SK-N-SH treated with all-trans-retinoic acid at 6 μM for 48 hours (cell line): Measurements from ENCODE around the gene B3GNT3.

ENCODE experiments used
- ATAC-seq: fragments of 200-7000 bp; cut with Tn5 transposase; 3 replicates; pipeline ENCODE4 v1.9.1; 2020; ENCODE audit warnings: mild to moderate bottlenecking, moderate library complexity
- ARNTL ChIP-seq: fragments of 450-650 bp; formaldehyde crosslinking; IDR thresholded peaks from 2 replicates; pipeline ENCODE4 v1.5.0; 2020; ENCODE audit warnings: low read depth, mild to moderate bottlenecking, moderate library complexity, borderline replicate concordance
- BACH2 ChIP-seq: fragments of 250-450 bp; sonication (Bioruptor Pico); IDR thresholded peaks from 2 replicates; pipeline ENCODE4 v1.9.0; 2021; ENCODE audit warnings: mild to moderate bottlenecking, borderline replicate concordance
- CSDC2 ChIP-seq: fragments of 250-450 bp; sonication (Bioruptor Pico); IDR thresholded peaks from 2 replicates; pipeline ENCODE4 v1.5.0; 2020; ENCODE audit warnings: mild to moderate bottlenecking, moderate library complexity
- ESRRG ChIP-seq: fragments of 250-450 bp; sonication (Bioruptor Pico); IDR thresholded peaks from 2 replicates; pipeline ENCODE4 v1.6.1; 2021; ENCODE audit warnings: mild to moderate bottlenecking
- ISL1 ChIP-seq: fragments of 250-450 bp; sonication (Bioruptor Pico); IDR thresholded peaks from 2 replicates; pipeline ENCODE4 v2.1.2; 2022; ENCODE audit warnings: mild to moderate bottlenecking, moderate library complexity
- OSR1 ChIP-seq: fragments of 250-450 bp; sonication (Bioruptor Pico); IDR thresholded peaks from 2 replicates; pipeline ENCODE4 v1.8.0; 2022; ENCODE audit warnings: moderate library complexity, mild to moderate bottlenecking, inconsistent platforms
- PPARA ChIP-seq: fragments of 250-450 bp; sonication (Bioruptor Pico); IDR thresholded peaks from 2 replicates; pipeline ENCODE4 v1.5.0; 2020; ENCODE audit warnings: mild to moderate bottlenecking, borderline replicate concordance
- SNAI2 ChIP-seq: fragments of 250-450 bp; sonication (Bioruptor Pico); IDR thresholded peaks from 2 replicates; pipeline ENCODE4 v1.5.0; 2020; ENCODE audit warnings: mild to moderate bottlenecking, moderate library complexity
- TCF4 ChIP-seq: fragments of 250-450 bp; sonication (Bioruptor Pico); IDR thresholded peaks from 2 replicates; pipeline ENCODE4 v1.8.0; 2021; ENCODE audit warnings: mild to moderate bottlenecking, moderate library complexity, borderline replicate concordance
- TOX ChIP-seq: fragments of 250-450 bp; sonication (Bioruptor Pico); IDR thresholded peaks from 2 replicates; pipeline ENCODE4 v1.8.0; 2021; ENCODE audit warnings: mild to moderate bottlenecking, moderate library complexity, borderline replicate concordance
- ZC3H10 ChIP-seq: fragments of 250-450 bp; sonication (Bioruptor Pico); IDR thresholded peaks from 2 replicates; pipeline ENCODE4 v1.5.1; 2021; ENCODE audit warnings: mild to moderate bottlenecking, moderate library complexity
- ZFP3 ChIP-seq: fragments of 250-450 bp; sonication (Bioruptor Pico); IDR thresholded peaks from 2 replicates; pipeline ENCODE4 v1.5.0; 2020; ENCODE audit warnings: mild to moderate bottlenecking, moderate library complexity
- ZFP30 ChIP-seq: fragments of 450-650 bp; formaldehyde crosslinking; IDR thresholded peaks from 2 replicates; pipeline ENCODE4 v1.5.0; 2022; ENCODE audit warnings: mild to moderate bottlenecking, moderate library complexity
- ZNF565 ChIP-seq: fragments of 450-650 bp; formaldehyde crosslinking; conservative IDR thresholded peaks from 2 replicates; pipeline ENCODE4 v1.5.0; 2020; ENCODE audit warnings: low read depth, mild to moderate bottlenecking, moderate library complexity
- ZNF70 ChIP-seq: fragments of 450-650 bp; formaldehyde crosslinking; IDR thresholded peaks from 2 replicates; pipeline ENCODE4 v1.5.0; 2020; ENCODE audit warnings: mild to moderate bottlenecking, moderate library complexity
- ZNF8 ChIP-seq: fragments of 450-650 bp; formaldehyde crosslinking; IDR thresholded peaks from 2 replicates; pipeline ENCODE4 v1.5.0; 2020; ENCODE audit warnings: mild to moderate bottlenecking, moderate library complexity
- TF ChIP-seq, protein P1 (sequence below): fragments of 250-450 bp; sonication (Bioruptor Pico); IDR thresholded peaks from 2 replicates; pipeline ENCODE4 v1.5.0; 2020; ENCODE audit warnings: mild to moderate bottlenecking, moderate library complexity
- TF ChIP-seq, protein P2 (sequence below): fragments of 250-450 bp; sonication (Bioruptor Pico); IDR thresholded peaks from 2 replicates; pipeline ENCODE4 v1.5.1; 2020; ENCODE audit warnings: low read depth, mild to moderate bottlenecking, moderate library complexity
- TF ChIP-seq, protein P3 (sequence below): fragments of 250-450 bp; sonication (Bioruptor Pico); IDR thresholded peaks from 2 replicates; pipeline ENCODE4 v1.5.1; 2021; ENCODE audit warnings: mild to moderate bottlenecking, moderate library complexity

B3GNT3 gene

DNA sequence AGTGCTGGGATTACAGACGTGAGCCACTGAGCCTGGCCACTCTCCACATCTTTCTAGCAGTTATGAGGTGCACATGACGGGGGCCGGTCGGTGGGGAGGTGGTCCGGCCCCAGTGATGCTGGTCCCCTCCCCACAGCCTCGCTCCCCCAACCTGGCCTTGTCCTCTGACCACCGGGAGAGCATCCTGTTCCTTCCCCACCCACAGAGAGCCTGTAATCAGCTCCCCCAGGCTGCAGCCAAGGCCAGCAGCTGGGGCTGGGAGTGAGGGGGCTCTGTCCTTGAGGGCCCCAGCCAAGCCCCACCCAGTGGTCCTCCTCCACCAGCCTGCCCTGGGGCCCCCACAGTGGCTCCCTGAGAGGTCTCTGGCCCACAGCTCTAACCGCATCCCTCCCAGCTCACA lies 29.4 kb downstream of the B3GNT3 start:
- TF ChIP-seq, protein P1, sequence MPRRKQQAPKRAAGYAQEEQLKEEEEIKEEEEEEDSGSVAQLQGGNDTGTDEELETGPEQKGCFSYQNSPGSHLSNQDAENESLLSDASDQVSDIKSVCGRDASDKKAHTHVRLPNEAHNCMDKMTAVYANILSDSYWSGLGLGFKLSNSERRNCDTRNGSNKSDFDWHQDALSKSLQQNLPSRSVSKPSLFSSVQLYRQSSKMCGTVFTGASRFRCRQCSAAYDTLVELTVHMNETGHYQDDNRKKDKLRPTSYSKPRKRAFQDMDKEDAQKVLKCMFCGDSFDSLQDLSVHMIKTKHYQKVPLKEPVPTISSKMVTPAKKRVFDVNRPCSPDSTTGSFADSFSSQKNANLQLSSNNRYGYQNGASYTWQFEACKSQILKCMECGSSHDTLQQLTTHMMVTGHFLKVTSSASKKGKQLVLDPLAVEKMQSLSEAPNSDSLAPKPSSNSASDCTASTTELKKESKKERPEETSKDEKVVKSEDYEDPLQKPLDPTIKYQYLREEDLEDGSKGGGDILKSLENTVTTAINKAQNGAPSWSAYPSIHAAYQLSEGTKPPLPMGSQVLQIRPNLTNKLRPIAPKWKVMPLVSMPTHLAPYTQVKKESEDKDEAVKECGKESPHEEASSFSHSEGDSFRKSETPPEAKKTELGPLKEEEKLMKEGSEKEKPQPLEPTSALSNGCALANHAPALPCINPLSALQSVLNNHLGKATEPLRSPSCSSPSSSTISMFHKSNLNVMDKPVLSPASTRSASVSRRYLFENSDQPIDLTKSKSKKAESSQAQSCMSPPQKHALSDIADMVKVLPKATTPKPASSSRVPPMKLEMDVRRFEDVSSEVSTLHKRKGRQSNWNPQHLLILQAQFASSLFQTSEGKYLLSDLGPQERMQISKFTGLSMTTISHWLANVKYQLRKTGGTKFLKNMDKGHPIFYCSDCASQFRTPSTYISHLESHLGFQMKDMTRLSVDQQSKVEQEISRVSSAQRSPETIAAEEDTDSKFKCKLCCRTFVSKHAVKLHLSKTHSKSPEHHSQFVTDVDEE (CRISPR knock-in tag): no peak
- TF ChIP-seq OSR1 (CRISPR knock-in tag) (no peak), ARNTL (CRISPR knock-in tag) (no peak), ESRRG (CRISPR knock-in tag) (no peak)

DNA sequence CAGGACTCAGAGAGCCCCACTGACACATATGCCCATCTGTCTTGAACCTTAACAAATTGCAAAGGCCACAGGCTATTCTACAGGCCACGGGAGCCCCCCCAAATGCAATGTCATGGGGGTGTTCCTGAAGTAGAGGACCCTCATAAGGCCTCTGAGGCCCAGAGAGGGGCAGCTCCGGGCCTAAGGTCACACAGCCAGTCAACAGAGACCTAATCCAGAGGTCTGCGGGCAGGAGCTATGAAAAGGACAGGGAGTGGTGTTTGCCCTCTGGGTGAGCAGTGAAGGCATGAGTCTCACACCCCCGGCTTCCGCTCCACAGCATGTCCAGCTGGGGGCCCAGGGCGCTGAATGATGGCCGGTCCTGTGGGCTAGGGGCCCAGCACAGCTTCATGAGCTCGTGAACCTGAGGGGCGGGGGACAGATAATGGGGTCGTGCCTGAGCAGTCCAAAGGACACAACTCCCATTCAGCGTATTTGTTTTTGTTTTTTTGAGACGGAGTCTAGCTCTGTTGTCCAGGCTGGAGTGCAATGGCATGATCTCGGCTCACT lies 31.6 kb downstream of the B3GNT3 start:
- TF ChIP-seq ZFP3: no peak
- TF ChIP-seq TCF4 (CRISPR knock-in tag): no peak
- TF ChIP-seq BACH2 (CRISPR knock-in tag): no peak
- TF ChIP-seq ZNF8 (CRISPR knock-in tag): no peak
- TF ChIP-seq, protein P1 (CRISPR knock-in tag): no peak
- no peak for TF ChIP-seq ARNTL (CRISPR knock-in tag)
- no peak for TF ChIP-seq ZNF565
- TF ChIP-seq ZFP30: no peak
- no peak for TF ChIP-seq PPARA (CRISPR knock-in tag)
- TF ChIP-seq, protein P2, sequence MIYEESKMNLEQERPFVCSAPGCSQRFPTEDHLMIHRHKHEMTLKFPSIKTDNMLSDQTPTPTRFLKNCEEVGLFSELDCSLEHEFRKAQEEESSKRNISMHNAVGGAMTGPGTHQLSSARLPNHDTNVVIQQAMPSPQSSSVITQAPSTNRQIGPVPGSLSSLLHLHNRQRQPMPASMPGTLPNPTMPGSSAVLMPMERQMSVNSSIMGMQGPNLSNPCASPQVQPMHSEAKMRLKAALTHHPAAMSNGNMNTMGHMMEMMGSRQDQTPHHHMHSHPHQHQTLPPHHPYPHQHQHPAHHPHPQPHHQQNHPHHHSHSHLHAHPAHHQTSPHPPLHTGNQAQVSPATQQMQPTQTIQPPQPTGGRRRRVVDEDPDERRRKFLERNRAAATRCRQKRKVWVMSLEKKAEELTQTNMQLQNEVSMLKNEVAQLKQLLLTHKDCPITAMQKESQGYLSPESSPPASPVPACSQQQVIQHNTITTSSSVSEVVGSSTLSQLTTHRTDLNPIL (CRISPR knock-in tag): no peak
- no peak for TF ChIP-seq OSR1 (CRISPR knock-in tag)
- TF ChIP-seq CSDC2 (CRISPR knock-in tag): no peak
- no peak for TF ChIP-seq ESRRG (CRISPR knock-in tag)
- TF ChIP-seq TOX: no peak
- TF ChIP-seq, protein P3, sequence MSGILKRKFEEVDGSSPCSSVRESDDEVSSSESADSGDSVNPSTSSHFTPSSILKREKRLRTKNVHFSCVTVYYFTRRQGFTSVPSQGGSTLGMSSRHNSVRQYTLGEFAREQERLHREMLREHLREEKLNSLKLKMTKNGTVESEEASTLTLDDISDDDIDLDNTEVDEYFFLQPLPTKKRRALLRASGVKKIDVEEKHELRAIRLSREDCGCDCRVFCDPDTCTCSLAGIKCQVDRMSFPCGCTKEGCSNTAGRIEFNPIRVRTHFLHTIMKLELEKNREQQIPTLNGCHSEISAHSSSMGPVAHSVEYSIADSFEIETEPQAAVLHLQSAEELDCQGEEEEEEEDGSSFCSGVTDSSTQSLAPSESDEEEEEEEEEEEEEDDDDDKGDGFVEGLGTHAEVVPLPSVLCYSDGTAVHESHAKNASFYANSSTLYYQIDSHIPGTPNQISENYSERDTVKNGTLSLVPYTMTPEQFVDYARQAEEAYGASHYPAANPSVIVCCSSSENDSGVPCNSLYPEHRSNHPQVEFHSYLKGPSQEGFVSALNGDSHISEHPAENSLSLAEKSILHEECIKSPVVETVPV (CRISPR knock-in tag): no peak
- TF ChIP-seq SNAI2 (CRISPR knock-in tag): no peak
- no peak for ATAC-seq

More for the DNA sequence above, 29.4 kb downstream of the B3GNT3 start:
- ATAC-seq: no peak

DNA sequence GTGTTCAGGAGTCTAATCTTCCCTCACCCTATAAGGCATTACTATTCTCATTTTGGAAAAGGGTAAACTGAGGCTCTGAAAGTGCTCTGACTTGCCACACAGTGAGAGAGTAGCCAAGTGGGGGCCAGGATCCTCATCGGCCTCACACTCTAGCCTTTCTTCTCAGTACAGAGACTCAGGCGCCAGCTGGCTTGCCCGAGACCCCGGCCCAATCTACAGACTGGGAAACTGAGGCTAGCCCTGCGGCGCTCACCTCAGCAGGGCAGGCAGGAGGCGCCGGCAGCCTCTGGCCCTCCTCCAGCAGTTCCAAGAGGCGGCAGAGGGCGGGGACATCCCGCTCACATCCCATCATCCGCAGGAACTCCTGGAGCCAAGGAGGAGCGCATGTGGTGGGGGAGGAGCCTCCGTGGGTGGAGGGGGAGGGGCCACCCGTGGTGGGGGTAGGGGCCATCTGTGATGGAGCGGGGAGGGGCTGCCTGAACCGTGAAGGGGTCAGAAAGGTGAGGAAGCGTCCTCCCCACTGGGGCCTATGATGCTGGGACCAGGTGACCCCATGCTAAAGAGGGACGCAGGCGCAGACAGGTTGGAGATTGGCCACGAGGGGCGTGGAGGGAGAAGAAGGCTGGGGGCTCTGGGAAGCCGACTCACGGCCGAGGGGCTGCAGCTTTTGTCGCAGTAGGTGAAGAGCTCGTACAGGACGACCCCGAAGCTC lies 35.1 kb downstream of the B3GNT3 start:
- peak; percentile 71 for ATAC-seq
- TF ChIP-seq, protein P1 (CRISPR knock-in tag): peak; percentile 35; the same call in 1 of the 2 replicates
- TF ChIP-seq TCF4 (CRISPR knock-in tag) (no peak), ZNF70 (no peak), ZC3H10 (CRISPR knock-in tag) (no peak), ZNF8 (CRISPR knock-in tag) (0 out of 2 replicates have a peak, but pooled peaks have one; percentile 23), TOX (no peak), ISL1 (CRISPR knock-in tag) (no peak), ESRRG (CRISPR knock-in tag) (no peak), ZNF565 (0 out of 2 replicates have a peak, but pooled peaks have one; percentile 48), CSDC2 (CRISPR knock-in tag) (no peak), PPARA (CRISPR knock-in tag) (no peak), OSR1 (CRISPR knock-in tag) (no peak)
- TF ChIP-seq, protein P3 (CRISPR knock-in tag): no peak
- TF ChIP-seq, protein P2 (CRISPR knock-in tag): no peak
